Prostate gland (tissue), 2 donors: ENCODE measurements around the gene AGBL5. TPM values are rescaled to one million over a fixed set of nuclear protein-coding genes. Genes with fewer than 3 reads are reported as not detected.

Experiments
- DNase-seq: peaks from one replicate; pipeline ENCODE4 v3.0.0-alpha.2; 2019; ENCODE audit warnings: low spot score
- H3K27ac ChIP-seq, 2 donors: fragments of 200-600 bp; sonication (generic); 2 replicates each; pipeline ENCODE4 v1.5.1; 2017 to 2019
- H3K27me3 ChIP-seq: fragments of 200-600 bp; sonication (generic); replicated peaks from 2 replicates; pipeline ENCODE4 v1.5.1; 2019; ENCODE audit not compliant: insufficient read depth
- H3K36me3 ChIP-seq, 2 donors: fragments of 200-600 bp; sonication (generic); 1 replicate in 1 of 2; 2 replicates in 1 of 2; pipeline versions ENCODE4 v1.5.1 to v1.8.1; 2017 to 2019
- H3K4me1 ChIP-seq: fragments of 200-600 bp; sonication (generic); replicated peaks from 2 replicates; pipeline ENCODE4 v1.5.1; 2019
- H3K4me3 ChIP-seq, 2 donors: fragments of 200-600 bp; sonication (generic); 2 replicates each; pipeline ENCODE4 v1.5.1; 2017 to 2019
- H3K9me3 ChIP-seq: fragments of 200-600 bp; sonication (generic); 2 replicates; pipeline ENCODE4 v1.5.1; 2017
- CTCF ChIP-seq, 4 experiments: fragments of 200-600 bp in 2 of 4; fragments of 450-650 bp in 2 of 4; sonication (generic) in 2 of 4; IDR thresholded peaks; 1 replicate in 3 of 4; 2 replicates in 1 of 4; pipeline ENCODE4 v1.5.1; 2016 to 2019; ENCODE audit warnings: antibody characterized with exemption in 4 of 4, mild to moderate bottlenecking in 2 of 4, moderate library complexity in 2 of 4
- POLR2A ChIP-seq: fragments of 450-650 bp; IDR thresholded peaks from one replicate; pipeline ENCODE4 v1.6.1; 2016; ENCODE audit warnings: antibody characterized with exemption, mild to moderate bottlenecking
- POLR2AphosphoS5 ChIP-seq: sonication (generic); formaldehyde crosslinking; IDR thresholded peaks from one replicate; pipeline ENCODE4 v1.6.1; 2017; ENCODE audit warnings: antibody characterized with exemption
- WGBS: methylation state at CpG from one replicate; pipeline ENCODE4 v1.1.5; 2018; 5-methylcytosine and 5-hydroxymethylcytosine counted together
- intact Hi-C: fragments of 100-400 bp; cut with DNase I; formaldehyde crosslinking; loops from one replicate; pipeline ENCODE4 v1.14.2; 2022
- total RNA-seq, 2 donors: library from RNA; depleted of rRNA; stranded (reverse); fragments of >200 nt; gene quantifications; one replicate each; pipeline ENCODE4 v1.1.0, GENCODE V29; 2016

AGBL5 gene
- total RNA-seq, 2 donors from 2014 or later = 31.9 to 87.1 TPM

- Histone ChIP-seq H3K27ac (no peak overlapping the region), H3K4me3 (no peak overlapping the region), H3K9me3 (no peaks in the 10 kb centered on the region), H3K4me1 (no peaks in the 10 kb centered on the region), H3K27me3 (no peaks in the 10 kb centered on the region), H3K36me3 (no peaks in the 10 kb centered on the region)
- intact Hi-C loops = no loop called here
- no peak for TF ChIP-seq CTCF (IDR thresholded peaks at IDR 0.05)
- no peak for TF ChIP-seq POLR2AphosphoS5
- no peak for TF ChIP-seq POLR2A
- no peak for DNase-seq
- WGBS = 77% methylated on average over 6 of the region's 6 CpGs
Measured at GRCh38 chr2:27006602-27007415, 44.7 kb upstream of the AGBL5 start.

- no peak overlapping the region for H3K27ac ChIP-seq
- no peaks in the 10 kb centered on the region for H3K9me3 ChIP-seq
- H3K4me1 ChIP-seq = no peaks in the 10 kb centered on the region
- H3K27me3 ChIP-seq = no peaks in the 10 kb centered on the region
- H3K4me3 ChIP-seq = no peak overlapping the region
- 80% methylated on average over 8 of the region's 8 CpGs for WGBS
- intact Hi-C loops = no loop called here
- no peaks in the 10 kb centered on the region for H3K36me3 ChIP-seq
- TF ChIP-seq POLR2AphosphoS5 (no peak), CTCF (IDR thresholded peaks at IDR 0.05) (no peak)
- DNase-seq = no peak
Measured at GRCh38 chr2:27007416-27008374, 43.8 kb upstream of the AGBL5 start.

GRCh38 chr2:27008678-27009077, 42.8 kb upstream of the AGBL5 start:
- WGBS = 97% methylated on average over 4 of the region's 4 CpGs
- TF ChIP-seq POLR2AphosphoS5 = no peak
- TF ChIP-seq POLR2A = no peak
- no peak for TF ChIP-seq CTCF (IDR thresholded peaks at IDR 0.05)
- Histone ChIP-seq H3K27ac (no peak overlapping the region), H3K4me1 (no peaks in the 10 kb centered on the region), H3K27me3 (no peaks in the 10 kb centered on the region), H3K9me3 (no peaks in the 10 kb centered on the region), H3K4me3 (no peak overlapping the region), H3K36me3 (no peaks in the 10 kb centered on the region)
- intact Hi-C loops = no loop called here
- DNase-seq = no peak

GRCh38 chr2:27009083-27009482, 42.4 kb upstream of the AGBL5 start:
- no peaks in the 10 kb centered on the region for H3K4me1 ChIP-seq
- DNase-seq = no peak
- TF ChIP-seq POLR2A = no peak
- TF ChIP-seq CTCF (IDR thresholded peaks at IDR 0.05) = no peak
- TF ChIP-seq POLR2AphosphoS5 = no peak
- intact Hi-C loops = no loop called here
- no peaks in the 10 kb centered on the region for H3K36me3 ChIP-seq
- no peaks in the 10 kb centered on the region for H3K27me3 ChIP-seq
- no peak overlapping the region for H3K27ac ChIP-seq
- H3K9me3 ChIP-seq = no peaks in the 10 kb centered on the region
- H3K4me3 ChIP-seq = no peak overlapping the region
